ENCODE results near the gene CRABP2.

Gene CRABP2

GRCh38 chr1:156707417-156708217 is 2.2 kb upstream of the CRABP2 start:
- TF ChIP-seq SIN3A (IDR thresholded peaks at IDR 0.05; ENCODE audit: borderline replicate concordance, insufficient read depth, low read length) (no peak), TAF1 (IDR thresholded peaks at IDR 0.05; ENCODE audit: borderline replicate concordance, insufficient read depth, low read length) (no peak), POLR2AphosphoS5 (IDR thresholded peaks at IDR 0.05; ENCODE audit: low read depth, low read length) (no peak), FOXP2 (optimal IDR thresholded peaks at IDR 0.05; ENCODE audit: borderline replicate concordance, extremely low read depth, extremely low read length, insufficient read depth) (no peak), REST (IDR thresholded peaks at IDR 0.05; ENCODE audit: insufficient read depth in 1 of 2, low read depth in 2 of 2, low read length in 2 of 2) (no peak)

GRCh38 chr1:156706657-156707416 is 1.5 kb upstream of the CRABP2 start:
- TF ChIP-seq SIN3A (IDR thresholded peaks at IDR 0.05; ENCODE audit: borderline replicate concordance, insufficient read depth, low read length) (no peak), FOXP2 (optimal IDR thresholded peaks at IDR 0.05; ENCODE audit: borderline replicate concordance, extremely low read depth, extremely low read length, insufficient read depth) (no peak), POLR2AphosphoS5 (IDR thresholded peaks at IDR 0.05; ENCODE audit: low read depth, low read length) (no peak), REST (IDR thresholded peaks at IDR 0.05; ENCODE audit: insufficient read depth in 1 of 2, low read depth in 2 of 2, low read length in 2 of 2) (no peak), TAF1 (IDR thresholded peaks at IDR 0.05; ENCODE audit: borderline replicate concordance, insufficient read depth, low read length) (no peak)

- TF ChIP-seq FOXP2 (optimal IDR thresholded peaks at IDR 0.05; ENCODE audit: borderline replicate concordance, extremely low read depth, extremely low read length, insufficient read depth) (no peak), REST (IDR thresholded peaks at IDR 0.05; ENCODE audit: insufficient read depth in 1 of 2, low read depth in 2 of 2, low read length in 2 of 2) (no peak), POLR2AphosphoS5 (IDR thresholded peaks at IDR 0.05; ENCODE audit: low read depth, low read length) (no peak), SIN3A (IDR thresholded peaks at IDR 0.05; ENCODE audit: borderline replicate concordance, insufficient read depth, low read length) (no peak), TAF1 (IDR thresholded peaks at IDR 0.05; ENCODE audit: borderline replicate concordance, insufficient read depth, low read length) (no peak)
Observed at GRCh38 chr1:156705918-156706656, 704 bp upstream of the CRABP2 start.

DNA sequence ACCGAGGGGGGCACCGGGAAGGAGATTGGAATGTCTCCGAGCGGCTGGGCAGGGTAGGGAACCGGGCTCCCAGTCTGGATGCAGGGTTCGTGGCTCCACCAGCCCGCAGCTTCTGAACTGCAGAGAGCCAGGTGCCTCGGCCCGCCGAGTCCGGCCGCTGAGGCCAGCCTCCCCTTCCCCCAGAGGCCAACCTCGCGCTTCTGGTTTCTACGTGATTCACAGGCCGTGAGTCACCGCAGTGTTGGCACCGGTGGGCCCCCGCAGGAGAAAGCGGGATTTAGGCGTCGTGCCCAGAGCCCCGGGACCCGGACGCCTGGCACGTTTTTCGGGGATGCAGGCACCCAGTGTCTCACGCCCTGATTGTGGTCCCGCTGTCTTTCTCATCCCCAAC is 458 bp downstream of the CRABP2 start:
- TF ChIP-seq POLR2AphosphoS5 (IDR thresholded peaks at IDR 0.05; ENCODE audit: low read depth, low read length) (no peak), SIN3A (IDR thresholded peaks at IDR 0.05; ENCODE audit: borderline replicate concordance, insufficient read depth, low read length) (no peak), REST (IDR thresholded peaks at IDR 0.05; ENCODE audit: insufficient read depth in 1 of 2, low read depth in 2 of 2, low read length in 2 of 2) (no peak), TAF1 (IDR thresholded peaks at IDR 0.05; ENCODE audit: borderline replicate concordance, insufficient read depth, low read length) (no peak), FOXP2 (optimal IDR thresholded peaks at IDR 0.05; ENCODE audit: borderline replicate concordance, extremely low read depth, extremely low read length, insufficient read depth) (no peak)
